Gastrocnemius medialis (tissue), 4 donors: ENCODE measurements around the gene EDNRB.

ENCODE experiments used
- CTCF ChIP-seq, 5 experiments: fragments of 450-650 bp in 3 of 5; fragments of 200-600 bp in 2 of 5; sonication (generic) in 2 of 5; IDR thresholded peaks in 4 of 5; conservative IDR thresholded peaks in 1 of 5; 1 replicate in 4 of 5; 2 replicates in 1 of 5; pipeline ENCODE4 v1.5.1; 2016 to 2019; ENCODE audit warnings: antibody characterized with exemption in 5 of 5, mild to moderate bottlenecking in 3 of 5, moderate library complexity in 3 of 5
- POLR2A ChIP-seq, 2 donors: fragments of 450-650 bp; IDR thresholded peaks; one replicate each; pipeline ENCODE4 v1.6.1; 2017; ENCODE audit warnings: antibody characterized with exemption in 2 of 2, mild to moderate bottlenecking in 2 of 2, moderate library complexity in 2 of 2

- TF ChIP-seq CTCF (IDR thresholded peaks at IDR 0.05 in 4 of 5, conservative IDR thresholded peaks at IDR 0.05 in 1 of 5) (no peak), POLR2A (IDR thresholded peaks at IDR 0.05) (no peak)
Measured at GRCh38 chr13:77908531-77908930, 10.1 kb downstream of the EDNRB start.
